ENCODE measurements around the gene TULP1. TPM values are rescaled to one million over a fixed set of nuclear protein-coding genes. Genes with fewer than 3 reads are reported as not detected.
A peak's percentile ranks its signal among the peaks of the same experiment; 100 is the strongest.

The TULP1 gene
- total and polyA plus RNA-seq, 2 of the 8 experiments (the other 6 are each of a cell fraction or from before 2014, with no cell fraction given): 3.2 to 6.8 TPM

- H2AK5ac ChIP-seq (ENCODE audit: low read depth, low read length): no peak overlapping the region
- H3K9ac ChIP-seq (replicated peaks in 1 of 4; ENCODE audit: extremely low read depth in 1 of 4, low read depth in 3 of 4, low read length in 3 of 4): no peak overlapping the region
- no peak overlapping the region for H3K4me3 ChIP-seq (ENCODE audit: extremely low read depth in 1 of 4, insufficient read depth in 2 of 4, low read depth in 3 of 4, low read length in 4 of 4)
- no peaks in the 10 kb centered on the region; a peak in 3 of 7 replicates for H3K4me1 ChIP-seq (replicated peaks in 1 of 4; ENCODE audit: control insufficient read depth in 3 of 4, insufficient read depth in 4 of 4, low read length in 3 of 4)
- H4K5ac ChIP-seq (ENCODE audit: insufficient read length, low read depth, low read length): no peak overlapping the region
- H3K79me2 ChIP-seq (ENCODE audit: control insufficient read depth in 1 of 2, insufficient read depth in 2 of 2, low read length in 2 of 2): no peaks in the 10 kb centered on the region; a peak in 1 of 4 replicates
- H4K91ac ChIP-seq (replicated peaks; ENCODE audit: insufficient read length, low read length): no peak overlapping the region
- no peaks in the 10 kb centered on the region for H3K9me3 ChIP-seq (ENCODE audit: insufficient read depth in 2 of 2, low read depth in 1 of 2, low read length in 1 of 2)
- H3K56ac ChIP-seq (replicated peaks; ENCODE audit: insufficient read length, low read depth, low read length): no peak overlapping the region
- H3K4ac ChIP-seq (replicated peaks; ENCODE audit: insufficient read length, low read depth, low read length): no peak overlapping the region
- no peaks in the 10 kb centered on the region; a peak in 1 of 7 replicates for H3K27me3 ChIP-seq (replicated peaks in 1 of 4; ENCODE audit: control insufficient read depth in 3 of 4, extremely low read depth in 1 of 4, insufficient read depth in 3 of 4, low read length in 3 of 4)
- no peak overlapping the region for H2AFZ ChIP-seq (ENCODE audit: low read length)
- H4K20me1 ChIP-seq (replicated peaks in 1 of 2; ENCODE audit: control insufficient read depth in 1 of 2, insufficient read depth in 2 of 2, low read length in 2 of 2): peaks cover 5 to 8% of the 10 kb centered on the region in 2 experiments
- TF ChIP-seq SP1 (IDR thresholded peaks at IDR 0.05; ENCODE audit: low read depth, low read length) (no peak), POLR2AphosphoS5 (IDR thresholded peaks at IDR 0.05; ENCODE audit: low read depth, low read length) (peak; percentile 41; the same call in 1 of the 2 replicates), POLR2A (IDR thresholded peaks at IDR 0.05; ENCODE audit: control extremely low read depth in 1 of 2, low read depth in 2 of 2, low read length in 2 of 2) (peak in 1 of 2 experiments; percentile 18; a peak in 1 of 3 replicates)
- no peak for DNase-seq (ENCODE audit: low read depth in 1 of 2, low spot score in 2 of 2)
- H3K79me1 ChIP-seq (ENCODE audit: low read depth, low read length): no peaks in the 10 kb centered on the region; the same call in 1 of the 2 replicates
- peaks cover 0 to 23% (median 4%) of the 10 kb centered on the region in 4 experiments; a peak in 2 of 8 replicates for H3K36me3 ChIP-seq (ENCODE audit: control insufficient read depth in 2 of 4, insufficient read depth in 4 of 4, low read length in 3 of 4)
- H3K23ac ChIP-seq (ENCODE audit: insufficient read length): no peak overlapping the region
- H4K8ac ChIP-seq (ENCODE audit: extremely low read depth, insufficient read depth, low read length): no peak overlapping the region
- no peak overlapping the region for H2BK5ac ChIP-seq (ENCODE audit: low read depth, low read length)
- FAIRE-seq: no peak
- no peak overlapping the region for H2BK12ac ChIP-seq (ENCODE audit: low read depth, low read length)
- no peak overlapping the region for H3K27ac ChIP-seq (ENCODE audit: low read depth, low read length)
- H2BK15ac ChIP-seq (ENCODE audit: low read length): no peak overlapping the region
- 90% methylated on average over 7 of the region's 7 CpGs; no CpG with 5 or more reads in 1 of the 2 experiments for WGBS, 2 experiments (ENCODE audit: extremely low coverage in 1 of 2, insufficient coverage in 1 of 2, insufficient read length in 1 of 2, insufficient replicate concordance in 2 of 2, low coverage in 1 of 2, low lambda C conversion rate in 2 of 2, missing lambda C conversion rate in 1 of 2)
- ChIA-PET POLR2A (ENCODE audit: partially characterized antibody) (interaction anchor here (1.2 to 37.6 kb wide), 4 partner anchors 1 to 183 kb away, joined by 3 to 1319 read pairs (median 758); partner anchors contain the start of genes FANCE, RPL10A and TEAD3), CTCF (ENCODE audit: partially characterized antibody) (interaction anchor here (1.3 to 1.8 kb wide), 5 partner anchors 11 to 74 kb away, joined by 3 to 6 read pairs (median 3); no protein-coding TSS in a partner anchor)
- H2BK120ac ChIP-seq (replicated peaks; ENCODE audit: low read depth, low read length): no peak overlapping the region
- H3K14ac ChIP-seq (ENCODE audit: insufficient read length): no peak overlapping the region
- H3K23me2 ChIP-seq (ENCODE audit: low read depth, low read length): no peaks in the 10 kb centered on the region
- H2BK20ac ChIP-seq (ENCODE audit: low read length): no peak overlapping the region
- no peak overlapping the region for H3K4me2 ChIP-seq (ENCODE audit: insufficient read depth in 1 of 2, low read depth in 2 of 2, low read length in 2 of 2)
- no peak overlapping the region for H3K18ac ChIP-seq (ENCODE audit: extremely low read depth, low read length)
These were observed 34.4 kb downstream of the TULP1 start for GRCh38 chr6:35478259-35478658.
